Measurements from ENCODE around the gene RTCA.

DNA sequence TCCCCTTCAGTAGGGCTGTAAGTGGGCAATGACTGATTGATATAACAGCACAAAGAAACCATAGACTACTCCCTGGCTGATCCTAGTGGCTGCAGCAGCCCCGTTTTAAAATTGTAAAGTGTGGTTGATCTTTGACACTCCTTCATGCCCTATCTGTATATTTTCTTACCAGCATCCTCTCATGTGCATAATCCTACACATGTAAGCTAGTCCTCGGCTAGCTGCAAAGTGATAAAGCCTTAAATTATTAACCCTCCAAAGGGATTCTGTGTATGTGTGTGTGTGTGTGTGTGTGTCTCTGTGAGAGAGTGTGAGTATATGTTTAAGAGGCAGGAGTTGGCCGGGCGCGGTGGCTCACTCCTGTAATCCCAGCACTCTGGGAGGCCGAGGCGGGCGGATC lies 55.5 kb downstream of the RTCA start:
- TF ChIP-seq, protein P1, sequence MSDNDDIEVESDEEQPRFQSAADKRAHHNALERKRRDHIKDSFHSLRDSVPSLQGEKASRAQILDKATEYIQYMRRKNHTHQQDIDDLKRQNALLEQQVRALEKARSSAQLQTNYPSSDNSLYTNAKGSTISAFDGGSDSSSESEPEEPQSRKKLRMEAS (IDR thresholded peaks at IDR 0.05): no peak
- TF ChIP-seq RAD21 (IDR thresholded peaks at IDR 0.05): no peak
